ENCODE results near the gene PHYKPL. TPM values are rescaled to one million over a fixed set of nuclear protein-coding genes. Genes with fewer than 3 reads are reported as not detected.
A peak's percentile ranks its signal among the peaks of the same experiment; 100 is the strongest.

Gene PHYKPL
- total RNA-seq, 1 donor from 2014 or later: 29.2 TPM

DNA sequence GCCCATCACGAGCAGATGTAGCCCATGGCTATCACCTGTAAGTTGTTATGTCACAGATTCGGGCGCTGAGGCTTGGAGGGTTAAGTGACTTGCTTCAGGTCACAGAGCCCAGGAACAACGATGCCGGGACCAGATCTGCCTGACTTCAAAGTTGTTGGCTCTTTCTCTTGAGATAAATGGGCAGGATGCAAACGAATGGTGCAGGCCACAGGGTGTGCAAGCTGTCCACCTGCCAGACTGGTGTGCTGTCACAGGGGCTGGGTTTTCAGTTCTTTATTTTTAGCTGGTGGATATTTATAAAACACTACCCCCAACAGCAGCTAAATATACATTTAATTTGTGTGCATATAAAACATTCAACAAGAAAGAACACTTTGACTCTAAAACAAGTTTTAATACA is 17.7 kb upstream of the PHYKPL start:
- FAIRE-seq (no peak), DNase-seq (ENCODE audit: low read depth) (no peak)
- H3K27me3 ChIP-seq (ENCODE audit: control insufficient read depth, insufficient read depth, low read length): no peaks in the 10 kb centered on the region
- H3K4me3 ChIP-seq (ENCODE audit: low read depth, low read length): no peak overlapping the region
- no peaks in the 10 kb centered on the region for H3K36me3 ChIP-seq (ENCODE audit: control insufficient read depth, insufficient read depth, low read length)
- TF ChIP-seq CTCF (IDR thresholded peaks at IDR 0.05; ENCODE audit: insufficient read depth, low read length, severe bottlenecking): no peak

GRCh38 chr5:178249191-178249989 is 16.8 kb upstream of the PHYKPL start:
- Histone ChIP-seq H3K4me3 (ENCODE audit: low read depth, low read length) (no peak overlapping the region), H3K27me3 (ENCODE audit: control insufficient read depth, insufficient read depth, low read length) (no peaks in the 10 kb centered on the region), H3K36me3 (ENCODE audit: control insufficient read depth, insufficient read depth, low read length) (no peaks in the 10 kb centered on the region)
- DNase-seq (ENCODE audit: low read depth): peak; percentile 74
- FAIRE-seq: no peak
- TF ChIP-seq CTCF (IDR thresholded peaks at IDR 0.05; ENCODE audit: insufficient read depth, low read length, severe bottlenecking): no peak

DNA sequence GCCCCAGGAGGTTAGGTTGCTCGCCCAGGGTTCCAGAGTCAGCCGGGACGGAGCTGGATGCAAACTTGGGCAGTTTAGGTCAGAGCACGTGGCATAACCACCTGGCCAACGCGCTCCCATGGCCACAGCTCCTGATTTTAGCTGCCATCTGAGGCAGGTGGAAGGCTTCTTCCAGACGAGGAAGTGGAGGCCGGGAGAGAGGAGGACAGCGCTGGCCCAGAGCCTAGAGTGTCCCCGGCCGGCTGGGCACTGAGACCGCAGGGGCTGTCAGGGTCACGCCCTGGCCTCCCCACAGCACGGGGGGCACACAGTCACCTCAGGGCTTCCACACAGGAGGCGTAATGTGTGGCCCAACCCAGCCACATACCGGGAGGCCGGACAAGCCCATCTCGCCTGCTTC is 16.1 kb upstream of the PHYKPL start:
- Histone ChIP-seq H3K4me3 (ENCODE audit: low read depth, low read length) (no peak overlapping the region), H3K36me3 (ENCODE audit: control insufficient read depth, insufficient read depth, low read length) (no peaks in the 10 kb centered on the region), H3K27me3 (ENCODE audit: control insufficient read depth, insufficient read depth, low read length) (no peaks in the 10 kb centered on the region)
- DNase-seq (ENCODE audit: low read depth) (no peak), FAIRE-seq (no peak)
- no peak for TF ChIP-seq CTCF (IDR thresholded peaks at IDR 0.05; ENCODE audit: insufficient read depth, low read length, severe bottlenecking)

DNA sequence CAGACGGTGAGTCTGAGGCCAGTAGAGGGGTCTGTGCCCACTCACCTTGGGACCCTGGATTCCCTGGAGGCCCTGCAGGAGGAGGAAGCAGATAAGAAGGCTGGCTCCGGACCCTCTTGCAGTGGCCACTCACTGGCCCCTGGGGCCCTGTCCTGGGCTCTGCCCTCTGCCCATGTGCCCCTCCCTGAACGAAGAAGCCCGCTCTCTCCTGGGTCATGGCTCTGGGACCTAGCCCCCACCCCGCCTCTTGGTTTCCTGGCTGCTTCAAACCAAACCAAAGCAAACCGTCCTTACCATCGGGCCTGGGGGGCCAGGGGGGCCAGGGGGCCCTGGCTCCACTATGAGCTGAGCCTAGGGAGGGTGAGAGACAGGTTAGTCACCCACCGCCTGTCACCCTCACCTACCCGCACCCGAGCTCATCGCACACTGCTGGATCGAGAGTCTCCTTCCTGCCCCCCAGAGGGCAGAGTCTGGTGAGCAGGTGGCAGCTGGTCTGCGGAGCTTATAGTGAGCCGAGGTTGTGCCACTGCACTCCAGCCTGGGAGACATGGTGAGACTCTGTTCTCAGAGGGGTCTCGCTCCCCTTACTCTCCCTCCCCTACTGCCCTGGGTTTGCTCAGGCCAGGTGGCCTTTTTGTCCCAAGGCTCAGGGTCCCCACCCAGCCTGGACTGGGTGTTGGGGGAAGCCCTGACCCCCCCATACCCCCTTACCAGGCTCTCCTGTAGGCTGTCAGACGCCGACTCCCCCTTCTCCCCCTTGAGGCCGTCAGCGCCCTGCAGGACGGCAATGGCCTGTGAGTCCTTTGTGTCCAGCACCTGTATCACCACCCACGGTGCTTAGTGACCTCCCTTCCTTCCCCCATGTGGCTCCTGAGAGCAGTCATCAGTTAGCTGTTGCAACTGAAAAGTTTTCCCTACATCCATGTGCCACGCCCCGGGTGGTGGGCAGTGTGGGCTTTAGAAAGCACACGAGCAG is 15.2 kb upstream of the PHYKPL start:
- FAIRE-seq: no peak
- H3K4me3 ChIP-seq (ENCODE audit: low read depth, low read length): no peak overlapping the region
- DNase-seq (ENCODE audit: low read depth): no peak
- no peaks in the 10 kb centered on the region for H3K36me3 ChIP-seq (ENCODE audit: control insufficient read depth, insufficient read depth, low read length)
- no peaks in the 10 kb centered on the region for H3K27me3 ChIP-seq (ENCODE audit: control insufficient read depth, insufficient read depth, low read length)
- no peak for TF ChIP-seq CTCF (IDR thresholded peaks at IDR 0.05; ENCODE audit: insufficient read depth, low read length, severe bottlenecking)

GRCh38 chr5:178246624-178247279 is 14.2 kb upstream of the PHYKPL start:
- H3K27me3 ChIP-seq (ENCODE audit: control insufficient read depth, insufficient read depth, low read length): no peaks in the 10 kb centered on the region
- TF ChIP-seq CTCF (IDR thresholded peaks at IDR 0.05; ENCODE audit: insufficient read depth, low read length, severe bottlenecking): no peak
- H3K36me3 ChIP-seq (ENCODE audit: control insufficient read depth, insufficient read depth, low read length): no peaks in the 10 kb centered on the region
- DNase-seq (ENCODE audit: low read depth) (no peak), FAIRE-seq (no peak)
- H3K4me3 ChIP-seq (ENCODE audit: low read depth, low read length): no peak overlapping the region
